GM21528 (cell line): ENCODE measurements around the gene NCAPG2.

Experiments used
- ATAC-seq: cut with Tn5 transposase; IDR thresholded peaks from one replicate; pipeline ENCODE4 v1.9.1; 2021; ENCODE audit warnings: mild to moderate bottlenecking, moderate library complexity; ENCODE audit not compliant: unreplicated experiment, low FRiP score

Gene NCAPG2

DNA sequence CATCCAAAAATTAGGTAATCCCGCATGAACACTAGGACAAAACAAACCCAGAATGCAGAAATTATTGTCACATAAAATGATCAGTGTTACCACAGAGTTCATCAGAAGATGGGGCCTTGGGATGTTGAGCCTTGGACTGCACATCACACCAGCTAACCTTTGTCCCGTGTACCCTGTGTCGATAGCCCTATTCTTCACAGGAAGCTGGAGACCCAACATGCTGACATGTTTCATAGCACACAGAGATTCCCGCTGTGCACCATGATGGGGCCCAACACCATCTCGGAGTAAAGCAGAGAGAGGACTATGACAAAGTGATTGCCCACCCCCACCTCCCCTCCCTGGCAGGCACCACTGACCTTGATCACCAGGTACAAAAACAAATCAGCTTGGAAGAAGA, 121.5 kb downstream of the NCAPG2 start:
- no peak for ATAC-seq

DNA sequence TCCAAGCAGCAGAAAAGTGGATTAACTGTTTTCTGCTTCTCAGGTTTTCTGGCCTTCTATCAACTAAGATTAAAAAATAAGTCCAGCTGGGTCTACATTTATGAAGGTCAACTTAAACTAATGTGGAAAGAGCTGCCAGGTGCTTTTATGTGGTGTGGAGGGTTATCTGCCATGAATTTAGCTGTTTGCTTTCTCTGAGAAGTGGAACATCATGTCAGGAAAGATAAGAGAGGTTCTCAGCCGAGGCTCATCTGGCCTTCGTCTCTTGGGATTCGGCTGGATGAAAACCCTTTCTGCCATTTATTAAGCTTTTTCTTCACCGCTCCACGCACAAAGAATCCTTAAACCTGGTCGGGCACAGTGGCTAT, 122.5 kb downstream of the NCAPG2 start:
- ATAC-seq = no peak

DNA sequence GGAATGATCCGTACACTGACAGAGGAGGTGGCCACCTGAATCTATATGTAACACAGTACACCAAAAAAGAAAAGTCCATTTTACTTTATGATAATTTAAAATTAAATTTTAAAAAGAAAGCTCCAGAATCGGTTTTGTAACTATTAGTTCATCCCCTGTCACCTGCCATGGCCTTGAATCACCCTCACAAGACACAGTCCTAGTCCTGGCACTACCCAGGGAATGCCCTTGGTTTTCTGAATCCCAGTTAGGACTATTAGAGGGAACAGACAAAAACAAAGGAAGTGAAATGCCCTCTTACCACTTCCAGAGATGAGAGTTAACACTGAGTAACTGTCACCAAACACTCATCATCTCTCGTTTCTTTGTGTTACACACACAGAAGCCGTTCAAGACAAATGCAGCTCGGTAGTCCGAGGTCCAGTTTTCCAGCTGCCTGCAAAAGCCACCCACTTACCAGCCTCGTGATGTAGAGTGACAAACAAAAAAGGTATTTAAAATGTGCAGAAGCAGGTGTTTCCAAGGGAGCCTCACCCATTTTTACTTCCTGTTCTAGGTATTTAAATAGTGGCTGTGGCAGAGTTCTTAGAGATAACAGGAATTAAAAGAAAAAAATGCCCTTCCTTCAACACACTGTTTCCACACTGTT, 123.0 kb downstream of the NCAPG2 start:
- ATAC-seq = no peak
